Ovary (tissue), 9 donors: ENCODE measurements around the gene HDGFL2. TPM values are rescaled to one million over a fixed set of nuclear protein-coding genes. Genes with fewer than 3 reads are reported as not detected.

Source experiments
- DNase-seq, 5 donors: peaks; one replicate each; pipeline ENCODE4 v3.0.0-alpha.2; 2019 to 2020
- H3K27ac ChIP-seq, 2 donors: fragments of 200-600 bp; one replicate each; pipeline versions ENCODE4 v1.5.1 to v1.8.0; 2019 to 2022
- H3K27me3 ChIP-seq: fragments of 200-600 bp; one replicate; pipeline ENCODE4 v1.8.0; 2022
- H3K36me3 ChIP-seq: fragments of 200-600 bp; sonication (generic); one replicate; pipeline ENCODE4 v1.5.1; 2019
- H3K4me1 ChIP-seq: one replicate; pipeline ENCODE4 v1.8.1; 2013; ENCODE audit warnings: mild to moderate bottlenecking, moderate library complexity; ENCODE audit not compliant: insufficient read depth
- H3K4me3 ChIP-seq: fragments of 200-600 bp; sonication (generic); one replicate; pipeline ENCODE4 v1.5.1; 2017
- H3K9me3 ChIP-seq, 2 donors: fragments of 200-600 bp in 1 of 2; sonication (generic) in 1 of 2; one replicate each; pipeline versions ENCODE4 v1.5.1 to v1.8.1; 2013 to 2019; ENCODE audit warnings: mild to moderate bottlenecking in 1 of 2, moderate library complexity in 1 of 2
- EP300 ChIP-seq: sonication (generic); formaldehyde crosslinking; IDR thresholded peaks from one replicate; pipeline ENCODE4 v1.6.1; 2017; ENCODE audit warnings: antibody characterized with exemption
- POLR2A ChIP-seq: fragments of 450-650 bp; IDR thresholded peaks from one replicate; pipeline ENCODE4 v1.6.1; 2017; ENCODE audit warnings: antibody characterized with exemption, mild to moderate bottlenecking, moderate library complexity
- WGBS, 3 donors: extraction: QIAGEN DNeasy Blood & Tissue Kit in 1 of 3; methylation state at CpG; one replicate each; pipeline versions ENCODE4 v1.1.5 to v1.1.7; 2013 to 2017; 5-methylcytosine and 5-hydroxymethylcytosine counted together
- intact Hi-C, 4 donors: fragments of 100-400 bp; cut with DNase I; formaldehyde crosslinking; loops; one replicate each; pipeline versions ENCODE4 v1.11.0 to v1.15.1; 2022 to 2023
- polyA plus RNA-seq, 2 donors: library from polyadenylated mRNA; stranded (reverse); fragments of 200-250 nt in 1 of 2; fragments of 350-450 nt in 1 of 2; fragmentation: Illumina TruSeq in 1 of 2; extraction: RNeasy Lipid Tissue Mini Kit (QIAGEN cat#74804) in 1 of 2; gene quantifications; one replicate each; pipeline ENCODE4 v1.2.3, GENCODE V29; 2013 to 2014
- total RNA-seq, 7 donors: library from RNA; depleted of rRNA in 2 of 7; stranded (reverse); fragments of >200 nt in 2 of 7; fragmentation: NEBNext Ultra II Directional in 3 of 7; extraction: Animal tissue kit (Norgen Biotek cat#: 25700) in 3 of 7; gene quantifications; one replicate each; pipeline versions ENCODE4 v1.1.0 to v1.2.4, GENCODE V29; 2016 to 2023
- TF ChIP-seq, protein P1 (sequence below), 3 donors: fragments of 450-650 bp in 2 of 3; fragments of 200-600 bp in 1 of 3; IDR thresholded peaks; one replicate each; pipeline versions ENCODE4 v1.5.1 to v1.8.0; 2016 to 2022; ENCODE audit warnings: antibody characterized with exemption in 3 of 3, mild to moderate bottlenecking in 1 of 3
- donor health status: DM: no; HTN: no; CAD: no; lungs with moderate emphysema.
- donor health status: DM: no; HTN: no; CAD: no.
- donor health status: Bipolar disorder and iron deficiency.
- donor health status: DM: yes; HTN: yes; CAD: no.
- donor health status: DM: no; HTN: no; CAD: no.
- donor health status: DM: yes; HTN: yes; CAD: no.

HDGFL2 gene
- total and polyA plus RNA-seq, 9 donors, result 28.5 to 77.2 (median 63.0) TPM

DNA sequence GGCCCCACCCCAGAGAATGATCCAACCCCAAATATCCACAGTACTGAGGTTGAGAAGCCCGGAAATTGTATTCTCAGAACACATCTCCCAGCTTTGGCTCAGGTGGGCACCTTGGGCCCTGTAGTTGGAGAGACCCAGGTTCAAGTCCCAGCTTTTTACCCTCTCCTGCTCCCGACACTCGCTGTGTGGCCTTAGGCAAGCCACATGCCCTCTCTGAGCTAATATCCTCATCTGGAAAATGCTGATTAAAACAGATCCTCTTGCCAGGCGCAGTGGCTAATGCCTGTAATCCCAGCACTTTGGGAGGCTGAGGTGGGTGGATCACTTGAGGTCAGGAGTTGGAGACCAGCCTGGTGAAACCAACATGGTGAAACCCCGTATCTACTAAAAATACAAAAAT is 43.6 kb downstream of the HDGFL2 start:
- no peak for DNase-seq
- no peak overlapping the region for H3K4me3 ChIP-seq
- intact Hi-C loops, result no loop called here
- H3K36me3 ChIP-seq, result no peaks in the 10 kb centered on the region
- peaks cover 21% of the 10 kb centered on the region for H3K4me1 ChIP-seq
- H3K9me3 ChIP-seq, result no peaks in the 10 kb centered on the region
- TF ChIP-seq, protein P1, sequence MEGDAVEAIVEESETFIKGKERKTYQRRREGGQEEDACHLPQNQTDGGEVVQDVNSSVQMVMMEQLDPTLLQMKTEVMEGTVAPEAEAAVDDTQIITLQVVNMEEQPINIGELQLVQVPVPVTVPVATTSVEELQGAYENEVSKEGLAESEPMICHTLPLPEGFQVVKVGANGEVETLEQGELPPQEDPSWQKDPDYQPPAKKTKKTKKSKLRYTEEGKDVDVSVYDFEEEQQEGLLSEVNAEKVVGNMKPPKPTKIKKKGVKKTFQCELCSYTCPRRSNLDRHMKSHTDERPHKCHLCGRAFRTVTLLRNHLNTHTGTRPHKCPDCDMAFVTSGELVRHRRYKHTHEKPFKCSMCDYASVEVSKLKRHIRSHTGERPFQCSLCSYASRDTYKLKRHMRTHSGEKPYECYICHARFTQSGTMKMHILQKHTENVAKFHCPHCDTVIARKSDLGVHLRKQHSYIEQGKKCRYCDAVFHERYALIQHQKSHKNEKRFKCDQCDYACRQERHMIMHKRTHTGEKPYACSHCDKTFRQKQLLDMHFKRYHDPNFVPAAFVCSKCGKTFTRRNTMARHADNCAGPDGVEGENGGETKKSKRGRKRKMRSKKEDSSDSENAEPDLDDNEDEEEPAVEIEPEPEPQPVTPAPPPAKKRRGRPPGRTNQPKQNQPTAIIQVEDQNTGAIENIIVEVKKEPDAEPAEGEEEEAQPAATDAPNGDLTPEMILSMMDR (IDR thresholded peaks at IDR 0.05), result no peak
- no peak for TF ChIP-seq EP300
- TF ChIP-seq POLR2A, result no peak
- H3K27ac ChIP-seq, result no peak overlapping the region
- H3K27me3 ChIP-seq, result no peaks in the 10 kb centered on the region
- WGBS, 3 donors, result 79 to 93% (median 84%) methylated on average over 5 of the region's 5 CpGs

DNA sequence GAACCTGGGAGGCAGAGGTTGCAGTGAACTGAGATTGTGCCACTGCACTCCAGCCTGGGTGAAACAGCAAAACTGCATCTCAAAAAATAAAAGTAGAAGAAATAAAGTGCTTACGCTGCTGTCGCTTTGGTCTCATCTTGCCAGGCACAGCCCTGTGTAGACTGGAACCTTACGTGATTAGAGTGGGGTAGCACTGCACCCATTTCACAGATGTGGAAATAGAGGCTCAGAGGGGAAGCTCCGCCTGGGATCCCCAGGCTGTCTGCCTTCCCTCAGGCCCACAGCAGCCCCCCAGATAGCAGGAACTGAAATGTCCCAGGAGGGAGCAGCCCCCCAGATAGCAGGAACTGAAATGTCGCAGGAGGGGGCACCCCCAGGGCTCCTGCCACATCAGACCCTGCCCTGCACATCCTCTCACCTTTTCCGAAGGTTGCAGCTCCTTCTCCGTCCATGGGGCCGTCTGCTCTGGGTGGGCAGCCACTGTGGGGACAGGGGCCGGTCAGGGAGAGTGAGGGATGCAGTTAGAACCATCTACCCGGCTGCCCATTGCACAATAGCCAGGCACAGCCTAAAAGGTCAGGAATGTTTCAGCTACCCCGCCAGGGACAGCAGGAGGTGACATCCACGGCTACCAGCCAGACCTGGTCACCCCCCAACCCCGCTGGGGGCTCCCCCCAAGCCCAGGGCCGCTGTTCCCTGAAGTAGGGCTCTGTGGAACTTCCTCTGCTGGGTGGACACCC is 44.3 kb downstream of the HDGFL2 start:
- TF ChIP-seq EP300, result no peak
- no peak for TF ChIP-seq POLR2A
- TF ChIP-seq, protein P1 (IDR thresholded peaks at IDR 0.05), result no peak
- Histone ChIP-seq H3K27ac (peak overlapping the region in 1 of 2 donors; percentile 79), H3K9me3 (no peaks in the 10 kb centered on the region), H3K4me1 (peaks cover 21% of the 10 kb centered on the region), H3K4me3 (no peak overlapping the region), H3K36me3 (no peaks in the 10 kb centered on the region), H3K27me3 (no peaks in the 10 kb centered on the region)
- peak in 1 of 5 donors; percentile 29 for DNase-seq
- WGBS, 3 donors, result 69 to 76% (median 69%) methylated on average over 14 of the region's 14 CpGs
- intact Hi-C loops, result no loop called here

DNA sequence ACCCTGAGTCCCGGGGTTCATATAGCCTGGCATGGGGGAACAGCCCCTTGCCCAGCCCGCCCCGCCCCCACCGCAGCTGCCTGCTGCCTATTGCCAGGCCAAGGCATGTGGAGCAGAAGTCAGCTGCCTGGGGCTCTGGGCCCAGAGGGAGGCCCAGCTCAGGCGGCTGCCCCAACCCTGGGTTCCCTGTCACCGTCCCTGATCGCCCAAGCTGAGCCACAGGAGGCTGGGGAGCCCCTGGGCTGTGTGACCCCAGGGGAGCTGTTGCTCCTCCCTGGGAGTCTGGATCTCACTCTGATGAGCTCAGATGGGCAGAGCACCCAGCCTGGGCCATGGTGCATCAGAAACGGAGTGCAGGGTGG is 44.8 kb downstream of the HDGFL2 start:
- Histone ChIP-seq H3K4me3 (peak overlapping the region; percentile 31), H3K4me1 (peaks cover 21% of the 10 kb centered on the region), H3K9me3 (no peaks in the 10 kb centered on the region), H3K27ac (peak overlapping the region; percentile 29 to 79), H3K36me3 (no peaks in the 10 kb centered on the region), H3K27me3 (no peaks in the 10 kb centered on the region)
- DNase-seq, result no peak
- TF ChIP-seq, protein P1 (IDR thresholded peaks at IDR 0.05), result no peak
- intact Hi-C loops, result no loop called here
- 46 to 60% (median 51%) methylated on average over 7 to 8 of the region's 8 CpGs for WGBS, 3 donors

DNA sequence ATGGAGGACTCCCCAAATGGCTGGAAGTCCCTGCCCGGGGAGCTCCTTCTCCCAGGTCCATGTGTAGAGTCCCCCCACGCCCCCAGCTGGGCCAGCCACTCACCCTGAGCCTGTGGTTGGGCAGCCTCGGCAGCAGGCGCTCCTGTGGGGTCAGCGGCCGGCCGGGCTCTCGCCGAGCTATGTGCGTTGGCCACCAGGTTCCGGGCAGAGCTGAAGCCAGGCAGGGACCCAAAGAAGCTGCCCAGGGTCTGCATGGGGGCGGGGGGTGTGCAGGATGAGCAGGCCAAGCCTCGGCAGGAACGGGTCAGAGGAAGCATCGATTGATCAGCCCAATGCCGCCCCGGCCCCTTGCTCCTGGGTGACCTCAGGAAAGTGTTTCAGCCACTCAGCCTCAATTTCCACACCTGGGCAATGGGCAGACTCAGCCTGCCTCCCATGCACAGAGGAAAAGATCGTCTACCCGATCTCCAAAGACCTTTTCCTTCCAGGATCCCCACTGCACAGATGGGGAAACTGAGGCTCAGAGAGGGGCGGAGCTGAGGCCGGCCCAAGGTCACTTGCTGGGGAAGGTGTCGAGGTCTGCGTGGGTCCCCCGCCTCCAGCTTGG is 45.5 kb downstream of the HDGFL2 start:
- no peaks in the 10 kb centered on the region for H3K9me3 ChIP-seq
- peak overlapping the region; percentile 29 to 79 for H3K27ac ChIP-seq
- H3K4me3 ChIP-seq, result peak overlapping the region; percentile 31
- TF ChIP-seq, protein P1 (IDR thresholded peaks at IDR 0.05), result no peak
- peak in 1 of 5 donors; percentile 70 for DNase-seq
- no peaks in the 10 kb centered on the region for H3K27me3 ChIP-seq
- 45 to 68% (median 57%) methylated on average over 24 of the region's 24 CpGs for WGBS, 3 donors
- peaks cover 21% of the 10 kb centered on the region for H3K4me1 ChIP-seq
- H3K36me3 ChIP-seq, result no peaks in the 10 kb centered on the region
- intact Hi-C loops, result no loop called here
